Forelimb muscle (tissue), 1 donor: Measurements from ENCODE around the gene HMX1. TPM values are rescaled to one million over a fixed set of nuclear protein-coding genes. Genes with fewer than 3 reads are reported as not detected.
A peak's percentile ranks its signal among the peaks of the same experiment; 100 is the strongest.

Experiments
- DNase-seq: peaks from one replicate; pipeline ENCODE4 v3.0.0-alpha.2; 2013; ENCODE audit warnings: low read depth
- polyA plus RNA-seq: library from polyadenylated mRNA; unstranded; fragments of 120-200 nt; gene quantifications from one replicate; pipeline ENCODE4 v1.2.1, GENCODE V29; 2013; ENCODE audit not compliant: insufficient read length

The HMX1 gene
- polyA plus RNA-seq, 1 donor = 0.14 TPM

- DNase-seq = no peak
These were observed 29.0 kb downstream of the HMX1 start for GRCh38 chr4:8842614-8843013.

GRCh38 chr4:8841678-8842268 lies 29.9 kb downstream of the HMX1 start:
- DNase-seq = no peak

GRCh38 chr4:8840816-8841455 lies 30.7 kb downstream of the HMX1 start:
- DNase-seq = no peak

- no peak for DNase-seq
These were observed 31.4 kb downstream of the HMX1 start for GRCh38 chr4:8840006-8840793.

DNA sequence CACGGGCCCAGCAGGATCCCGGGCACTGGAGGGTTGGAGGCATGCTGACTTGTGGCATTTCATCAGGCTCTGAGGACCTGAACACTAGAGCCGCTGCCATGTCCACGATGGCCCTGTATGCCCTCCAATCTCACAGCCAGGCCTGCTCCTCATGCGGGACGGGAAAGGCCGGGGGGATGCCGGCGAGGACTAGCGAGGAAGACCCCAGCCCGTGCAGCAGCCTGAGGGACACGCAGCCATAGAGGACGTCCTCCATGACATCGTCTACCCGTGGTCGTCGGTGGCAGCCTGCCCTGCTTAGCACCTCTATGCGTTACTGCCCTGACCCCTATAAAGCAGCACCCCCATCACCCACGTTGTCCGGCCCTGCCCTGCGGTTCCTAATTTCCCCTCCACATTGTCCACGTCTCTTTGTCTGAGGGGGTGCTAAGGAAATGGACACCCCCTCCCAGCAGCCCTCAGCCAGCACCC lies 32.6 kb downstream of the HMX1 start:
- no peak for DNase-seq

DNA sequence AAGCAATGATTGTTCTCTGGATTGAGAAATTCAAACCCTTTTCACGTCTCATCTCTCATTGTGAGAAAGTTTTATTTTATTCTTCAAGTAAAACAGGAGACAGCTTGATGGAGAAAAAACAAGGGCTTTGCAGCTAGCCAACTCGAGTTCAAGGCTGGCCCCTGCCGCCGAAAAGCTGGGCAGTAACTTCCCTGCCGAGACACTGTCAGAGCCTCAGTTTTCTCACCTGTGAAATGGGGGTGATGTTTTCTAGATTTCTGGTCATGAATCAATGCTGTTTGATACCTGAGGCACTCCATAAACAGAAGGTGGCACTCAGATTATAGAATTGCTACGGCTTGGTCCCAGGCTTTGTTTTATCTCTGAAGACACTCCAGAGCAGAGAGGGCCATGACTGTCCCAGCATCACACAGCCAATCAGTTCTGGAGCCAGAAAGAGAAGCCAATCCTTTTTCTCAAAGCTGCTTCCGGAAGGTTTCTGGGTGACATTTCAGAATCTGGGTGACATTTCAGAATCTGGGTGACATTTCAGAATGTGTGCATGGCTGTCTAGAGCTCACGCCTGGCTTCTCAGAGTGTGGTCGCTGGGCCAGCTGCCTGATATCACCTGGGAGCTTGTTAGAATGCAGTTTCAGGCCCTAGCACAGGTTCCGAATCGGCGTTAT lies 33.2 kb downstream of the HMX1 start:
- DNase-seq = no peak

DNA sequence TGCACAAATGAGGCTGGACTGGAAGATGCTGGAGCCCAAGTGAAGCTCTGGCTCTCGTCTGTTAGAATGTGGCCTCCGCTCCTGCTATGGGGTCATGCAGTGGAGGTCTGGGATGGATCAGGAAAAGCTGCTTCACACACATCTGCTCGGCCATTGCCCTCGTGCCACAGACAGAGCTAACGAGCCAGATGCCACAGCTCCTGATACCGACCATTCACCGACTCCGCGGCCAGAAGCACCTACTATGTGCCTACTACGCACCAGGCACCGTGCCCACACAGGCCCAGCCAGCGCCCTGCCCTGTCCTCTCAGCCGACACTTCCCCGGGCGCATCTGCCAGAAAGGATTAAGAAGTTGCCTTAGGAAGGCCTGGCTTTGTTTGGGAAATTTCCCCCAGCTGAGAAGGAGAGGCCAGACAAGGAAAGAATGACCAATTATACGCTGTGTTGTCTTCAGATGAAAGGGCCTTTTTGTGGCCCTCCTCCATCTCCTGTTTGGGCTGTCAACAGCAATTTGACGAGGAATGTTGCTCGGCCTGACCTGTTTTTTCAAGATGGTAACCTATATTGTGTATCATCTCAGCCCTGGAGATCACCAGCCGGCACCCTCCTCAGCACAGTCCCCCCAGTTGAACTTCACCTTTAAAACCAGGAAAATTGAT lies 34.3 kb downstream of the HMX1 start:
- DNase-seq = no peak

DNA sequence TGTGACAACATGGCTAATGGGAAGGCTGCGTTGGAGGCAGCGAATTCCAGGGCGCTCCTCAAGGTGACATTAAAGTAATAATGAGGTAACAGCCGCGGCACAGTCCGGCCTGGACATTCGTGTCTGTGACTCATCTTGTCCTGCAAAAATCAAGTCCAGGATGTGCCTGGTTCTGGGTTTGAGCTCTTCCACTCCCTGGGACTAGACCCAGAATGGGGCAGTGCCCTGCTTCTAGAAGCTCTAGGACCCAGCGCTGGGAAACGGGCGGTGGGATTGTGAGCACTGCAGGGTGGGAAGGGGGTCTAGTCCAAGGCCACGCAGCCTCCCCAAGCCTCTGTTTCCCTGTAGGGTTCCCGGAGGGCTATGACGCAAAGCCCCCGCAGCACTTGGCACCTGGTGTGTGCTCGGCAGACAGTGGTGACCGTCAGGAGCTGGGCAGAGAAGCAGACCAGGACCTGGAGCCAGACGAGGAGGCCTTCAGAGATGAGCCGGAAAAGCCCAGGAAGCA lies 34.9 kb downstream of the HMX1 start:
- no peak for DNase-seq

- no peak for DNase-seq
These were observed 35.9 kb downstream of the HMX1 start for GRCh38 chr4:8835521-8836365.

GRCh38 chr4:8834681-8835220 lies 36.9 kb downstream of the HMX1 start:
- no peak for DNase-seq

GRCh38 chr4:8832113-8832915 lies 39.3 kb downstream of the HMX1 start:
- DNase-seq = peak; percentile 29

GRCh38 chr4:8831221-8832112 lies 40.2 kb downstream of the HMX1 start:
- DNase-seq = no peak

DNA sequence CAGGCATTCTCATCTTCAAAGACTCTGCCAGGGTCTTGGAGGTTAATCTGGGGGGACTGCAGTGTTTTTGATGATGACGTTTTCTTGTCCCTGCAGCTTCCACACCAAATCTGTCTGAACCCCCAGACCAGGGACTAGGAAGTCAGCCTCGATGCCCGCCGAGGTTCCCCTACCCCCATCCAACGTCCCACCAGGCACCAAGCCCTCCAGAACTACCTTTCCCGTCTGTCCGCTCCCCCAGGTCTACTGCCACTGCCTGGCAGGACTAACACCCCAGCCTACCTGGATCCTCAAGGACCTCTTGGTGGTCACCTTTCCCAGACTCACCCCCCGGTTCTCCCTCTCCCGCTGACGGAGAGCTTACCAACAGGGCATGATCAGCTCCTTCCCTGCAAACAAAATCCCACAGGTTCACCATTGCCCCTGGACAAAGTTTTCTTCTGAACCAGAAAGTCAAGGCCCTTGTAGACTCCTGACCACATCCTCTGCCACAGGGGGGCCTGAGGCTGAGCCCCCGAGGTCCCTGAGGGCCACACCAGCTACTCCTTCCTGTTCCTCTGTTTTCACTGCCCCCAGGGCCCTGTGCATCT lies 40.9 kb downstream of the HMX1 start:
- DNase-seq = no peak

- no peak for DNase-seq
These were observed 41.6 kb downstream of the HMX1 start for GRCh38 chr4:8830056-8830455.

DNA sequence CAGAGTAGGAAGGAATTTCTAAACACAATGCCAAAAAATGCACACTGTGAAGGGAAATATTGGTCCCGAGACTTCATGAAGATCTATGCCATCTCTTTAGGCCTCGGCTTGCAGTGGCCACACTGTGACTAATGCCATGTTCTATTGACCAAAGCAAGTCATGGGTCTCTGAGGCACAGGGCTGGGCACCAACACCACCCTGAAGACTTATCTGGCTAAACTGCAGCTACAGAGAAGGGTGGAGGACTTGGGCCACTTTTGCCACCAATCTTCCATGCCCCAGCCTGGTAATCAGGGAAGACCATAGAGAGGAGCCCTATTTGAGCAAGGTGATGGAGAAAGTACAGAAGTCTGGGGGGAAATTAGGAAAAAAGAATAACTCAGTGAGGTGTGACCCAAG lies 42.1 kb downstream of the HMX1 start:
- no peak for DNase-seq

DNA sequence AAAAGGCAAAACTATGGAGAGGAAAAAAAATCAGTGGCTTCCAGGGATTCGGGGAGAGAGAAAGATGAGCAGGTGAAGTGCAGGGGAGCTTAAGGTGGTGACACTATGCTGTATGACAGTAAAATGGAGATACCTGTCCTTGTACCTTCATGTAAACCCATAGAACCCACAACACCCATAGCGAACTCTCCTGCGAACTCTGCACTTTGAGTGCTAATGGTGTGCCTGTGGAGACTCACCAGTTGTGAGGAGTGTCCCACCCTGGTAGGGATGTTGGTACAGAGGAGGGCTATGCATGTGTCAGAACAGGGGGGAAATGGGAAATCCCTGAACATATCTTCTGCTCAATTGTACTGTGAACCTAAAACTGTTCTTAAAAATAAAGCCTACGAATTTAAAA lies 42.8 kb downstream of the HMX1 start:
- DNase-seq = no peak

GRCh38 chr4:8821151-8821950 lies 50.3 kb downstream of the HMX1 start:
- DNase-seq = no peak
